Neural crest cell (in vitro differentiated cells): Measurements from ENCODE around the gene HCFC1R1. TPM values are rescaled to one million over a fixed set of nuclear protein-coding genes. Genes with fewer than 3 reads are reported as not detected.

ENCODE experiments used
- DNase-seq: peaks from one replicate; pipeline ENCODE4 v3.0.0; 2021; ENCODE audit warnings: low read depth, mixed read lengths, low spot score
- H3K27ac Mint-ChIP-seq: one replicate; pipeline ENCODE4 v1.8.0; 2021; ENCODE audit warnings: mild to moderate bottlenecking, mixed read lengths; ENCODE audit not compliant: unreplicated experiment
- H3K27me3 Mint-ChIP-seq: 2 replicates; pipeline ENCODE4 v1.8.0; 2021; ENCODE audit warnings: low read depth, mild to moderate bottlenecking, mixed read lengths
- H3K36me3 Mint-ChIP-seq: 2 replicates; pipeline ENCODE4 v1.8.0; 2021; ENCODE audit warnings: low read depth, mild to moderate bottlenecking, mixed read lengths
- H3K4me1 Mint-ChIP-seq: 2 replicates; pipeline ENCODE4 v1.8.0; 2021; ENCODE audit warnings: mixed read lengths
- H3K4me3 Mint-ChIP-seq: one replicate; pipeline ENCODE4 v1.8.0; 2021; ENCODE audit warnings: mild to moderate bottlenecking, mixed read lengths
- H3K9me3 Mint-ChIP-seq: 2 replicates; pipeline ENCODE4 v1.8.0; 2021; ENCODE audit warnings: mixed read lengths
- total RNA-seq: library from RNA; stranded (reverse); gene quantifications from 2 replicates; pipeline ENCODE4 v1.2.1, GENCODE V29; 2021
- TF ChIP-seq, protein P1 (sequence below): fragments of 200-600 bp; sonication (generic); conservative IDR thresholded peaks from 2 replicates; pipeline ENCODE4 v1.5.0; 2021; ENCODE audit warnings: antibody characterized with exemption, mild to moderate bottlenecking

Gene HCFC1R1
- total RNA-seq, 1 donor from 2014 or later, result 23.7 TPM

- H3K9me3 Mint-ChIP-seq, result no peaks in the 10 kb centered on the region
- H3K27ac Mint-ChIP-seq, result no peak overlapping the region
- DNase-seq, result no peak
- no peaks in the 10 kb centered on the region for H3K4me1 Mint-ChIP-seq
- TF ChIP-seq, protein P1, sequence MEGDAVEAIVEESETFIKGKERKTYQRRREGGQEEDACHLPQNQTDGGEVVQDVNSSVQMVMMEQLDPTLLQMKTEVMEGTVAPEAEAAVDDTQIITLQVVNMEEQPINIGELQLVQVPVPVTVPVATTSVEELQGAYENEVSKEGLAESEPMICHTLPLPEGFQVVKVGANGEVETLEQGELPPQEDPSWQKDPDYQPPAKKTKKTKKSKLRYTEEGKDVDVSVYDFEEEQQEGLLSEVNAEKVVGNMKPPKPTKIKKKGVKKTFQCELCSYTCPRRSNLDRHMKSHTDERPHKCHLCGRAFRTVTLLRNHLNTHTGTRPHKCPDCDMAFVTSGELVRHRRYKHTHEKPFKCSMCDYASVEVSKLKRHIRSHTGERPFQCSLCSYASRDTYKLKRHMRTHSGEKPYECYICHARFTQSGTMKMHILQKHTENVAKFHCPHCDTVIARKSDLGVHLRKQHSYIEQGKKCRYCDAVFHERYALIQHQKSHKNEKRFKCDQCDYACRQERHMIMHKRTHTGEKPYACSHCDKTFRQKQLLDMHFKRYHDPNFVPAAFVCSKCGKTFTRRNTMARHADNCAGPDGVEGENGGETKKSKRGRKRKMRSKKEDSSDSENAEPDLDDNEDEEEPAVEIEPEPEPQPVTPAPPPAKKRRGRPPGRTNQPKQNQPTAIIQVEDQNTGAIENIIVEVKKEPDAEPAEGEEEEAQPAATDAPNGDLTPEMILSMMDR, result no peak
- no peak overlapping the region for H3K4me3 Mint-ChIP-seq
- H3K27me3 Mint-ChIP-seq, result no peaks in the 10 kb centered on the region
- H3K36me3 Mint-ChIP-seq, result no peaks in the 10 kb centered on the region
Measured at GRCh38 chr16:2992383-2993081, 31.2 kb downstream of the HCFC1R1 start.

DNA sequence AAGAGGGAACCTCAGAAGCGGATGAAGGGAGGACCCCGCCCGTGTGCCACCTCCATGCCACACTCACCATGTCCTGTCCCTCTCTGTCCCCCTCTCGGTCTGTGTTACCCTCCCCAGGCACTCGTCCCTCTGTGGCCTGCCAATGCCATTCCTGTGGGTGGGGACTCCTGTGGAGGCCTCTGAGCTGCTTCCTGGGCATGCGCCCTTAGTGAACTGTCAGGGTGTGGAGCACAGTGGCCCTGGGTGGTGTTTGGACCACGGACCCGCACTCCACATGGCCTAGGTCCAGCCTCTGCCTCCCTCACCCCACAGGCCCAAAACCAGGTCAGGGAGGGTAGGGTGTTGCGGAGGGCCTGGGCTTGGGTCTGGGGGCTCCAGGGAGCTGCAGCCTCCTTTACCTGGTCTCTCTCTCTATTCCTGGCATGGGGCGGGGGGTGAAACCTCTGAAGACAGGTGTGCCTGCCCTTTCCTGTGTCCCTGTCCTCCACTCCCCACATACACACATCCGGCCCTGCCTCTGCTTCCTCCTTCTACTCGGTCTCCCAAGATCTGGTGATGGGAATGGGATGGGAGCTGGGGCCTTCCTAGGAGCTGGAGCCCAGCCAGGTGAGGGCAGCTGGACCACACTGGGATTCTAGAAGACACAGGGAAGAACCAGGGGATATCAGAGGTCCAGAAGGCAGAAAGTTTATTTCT lies 32.0 kb downstream of the HCFC1R1 start:
- Mint-ChIP-seq H3K27ac (no peak overlapping the region), H3K4me1 (no peaks in the 10 kb centered on the region), H3K36me3 (no peaks in the 10 kb centered on the region), H3K9me3 (no peaks in the 10 kb centered on the region), H3K4me3 (no peak overlapping the region), H3K27me3 (no peaks in the 10 kb centered on the region)
- DNase-seq, result no peak
- TF ChIP-seq, protein P1, result no peak

DNA sequence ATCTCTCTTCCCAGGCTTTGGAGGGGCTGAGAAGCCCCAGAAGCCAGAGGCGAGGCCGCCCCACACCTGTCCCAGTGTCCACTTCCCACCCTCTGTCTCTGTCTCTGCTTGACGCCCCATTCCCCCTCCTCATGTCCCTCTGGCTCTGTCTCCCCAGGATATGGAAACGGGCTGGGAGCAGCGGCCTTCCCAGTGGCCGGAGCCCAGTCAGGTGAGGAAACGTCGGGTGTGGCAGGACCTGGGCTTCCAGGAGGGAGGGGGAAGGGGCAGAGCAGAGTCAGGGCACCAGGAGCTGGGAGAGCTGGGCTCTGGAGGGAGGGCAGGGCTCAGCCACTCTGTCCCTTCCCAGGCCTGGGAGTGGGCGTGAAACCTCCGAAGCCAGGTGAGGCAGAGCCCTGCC lies 32.9 kb downstream of the HCFC1R1 start:
- no peaks in the 10 kb centered on the region for H3K36me3 Mint-ChIP-seq
- DNase-seq, result no peak
- H3K9me3 Mint-ChIP-seq, result no peaks in the 10 kb centered on the region
- no peaks in the 10 kb centered on the region for H3K4me1 Mint-ChIP-seq
- no peak overlapping the region for H3K4me3 Mint-ChIP-seq
- H3K27ac Mint-ChIP-seq, result no peak overlapping the region
- H3K27me3 Mint-ChIP-seq, result no peaks in the 10 kb centered on the region
- TF ChIP-seq, protein P1, result no peak

- DNase-seq, result no peak
- Mint-ChIP-seq H3K27me3 (peaks cover 4% of the 10 kb centered on the region), H3K27ac (no peak overlapping the region), H3K36me3 (no peaks in the 10 kb centered on the region), H3K9me3 (no peaks in the 10 kb centered on the region), H3K4me1 (no peaks in the 10 kb centered on the region), H3K4me3 (no peak overlapping the region)
- TF ChIP-seq, protein P1, result no peak
Measured at GRCh38 chr16:2988590-2989099, 35.1 kb downstream of the HCFC1R1 start.

GRCh38 chr16:2987833-2988232 lies 35.9 kb downstream of the HCFC1R1 start:
- Mint-ChIP-seq H3K27ac (no peak overlapping the region), H3K27me3 (peaks cover 6% of the 10 kb centered on the region), H3K9me3 (no peaks in the 10 kb centered on the region), H3K4me3 (no peak overlapping the region), H3K4me1 (no peaks in the 10 kb centered on the region), H3K36me3 (no peaks in the 10 kb centered on the region)
- TF ChIP-seq, protein P1, result no peak
- DNase-seq, result no peak
